NCI-H2196 (cell line): ENCODE results near the gene PIP5KL1.
A peak's percentile ranks its signal among the peaks of the same experiment; 100 is the strongest.

Source experiments
- DNase-seq: peaks from one replicate; lab custom pipeline; 2025; ENCODE audit not compliant: unreplicated experiment; lab: John Stamatoyannopoulos, UW

The PIP5KL1 gene

GRCh38 chr9:127930231-127931091, at the start of gene PIP5KL1:
Gene PIP5KL1, minus strand, starts transcription at chr9:127930777. Its CDS starts 25 bp downstream, at chr9:127930752.
- DNase-seq: peak; percentile 92

DNA sequence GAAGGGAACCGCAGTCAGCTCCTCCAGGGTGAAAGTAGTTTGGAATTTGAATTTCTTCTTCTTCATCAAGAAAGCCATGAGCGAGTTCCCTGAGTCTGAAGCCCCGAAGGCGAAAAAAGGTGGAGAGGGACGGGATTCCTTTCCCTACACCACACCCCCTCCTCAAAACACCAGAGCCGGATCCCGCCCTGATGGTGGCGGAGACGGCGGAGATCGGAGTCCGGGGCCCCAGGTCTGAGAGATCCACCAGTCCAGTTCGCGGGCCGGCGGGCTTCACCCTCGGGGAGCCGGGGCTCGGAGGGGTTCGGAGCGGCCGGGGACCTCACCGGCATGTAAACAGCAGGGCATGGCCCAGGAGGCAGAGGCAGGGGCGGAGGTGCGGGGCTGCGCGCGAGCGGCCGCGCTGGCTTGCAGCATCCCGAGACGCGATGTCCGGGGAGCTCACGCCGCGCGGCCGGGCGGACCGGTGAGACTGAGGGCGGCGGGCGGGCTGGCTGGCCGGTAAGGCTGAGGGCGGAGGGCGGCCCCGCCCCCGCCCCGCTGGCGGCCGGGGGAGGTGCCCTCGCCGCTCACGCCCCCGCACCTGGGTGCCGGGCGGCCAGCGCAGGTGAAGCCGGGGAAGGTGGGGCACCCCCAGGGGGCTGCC, 49.6 kb upstream of the PIP5KL1 start:
- peak; percentile 46 for DNase-seq

DNA sequence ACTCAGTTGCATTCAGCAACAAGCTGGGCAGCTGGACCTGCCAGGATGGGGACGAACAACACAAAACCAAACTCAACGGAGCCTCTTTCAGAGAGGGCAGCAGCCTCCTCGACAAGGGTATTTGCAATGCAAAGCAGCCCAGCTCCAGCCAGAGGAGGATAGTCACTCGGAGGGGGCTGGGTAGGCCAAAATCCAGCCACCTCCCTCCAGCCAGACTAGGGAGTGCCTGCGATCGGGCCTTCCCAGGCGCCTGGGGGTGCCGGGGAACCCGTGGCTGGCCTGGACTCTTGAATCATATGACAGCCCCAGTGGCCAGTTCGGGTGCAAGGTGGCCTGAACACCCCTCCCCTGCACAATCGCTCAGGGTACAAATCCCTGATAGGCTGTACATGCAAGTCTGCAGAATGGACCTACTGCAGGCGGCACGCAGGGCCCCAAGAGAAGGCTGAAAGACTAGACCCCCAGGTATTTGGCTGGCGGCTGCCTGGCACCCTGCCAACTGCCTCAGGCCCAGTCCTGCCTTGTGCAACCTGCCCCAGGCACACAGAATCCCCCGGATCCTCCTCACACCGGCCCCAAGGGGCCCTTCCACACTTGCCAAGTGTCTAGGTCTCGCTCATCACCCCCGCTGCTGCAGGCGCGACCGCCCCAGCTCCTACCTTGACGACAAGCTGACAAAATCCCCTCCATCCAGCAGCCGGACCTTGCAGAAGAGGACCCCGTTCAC, 48.9 kb upstream of the PIP5KL1 start:
- DNase-seq: peak; percentile 48

- DNase-seq: no peak
Measured at GRCh38 chr9:127979015-127979332, 48.4 kb upstream of the PIP5KL1 start.

DNA sequence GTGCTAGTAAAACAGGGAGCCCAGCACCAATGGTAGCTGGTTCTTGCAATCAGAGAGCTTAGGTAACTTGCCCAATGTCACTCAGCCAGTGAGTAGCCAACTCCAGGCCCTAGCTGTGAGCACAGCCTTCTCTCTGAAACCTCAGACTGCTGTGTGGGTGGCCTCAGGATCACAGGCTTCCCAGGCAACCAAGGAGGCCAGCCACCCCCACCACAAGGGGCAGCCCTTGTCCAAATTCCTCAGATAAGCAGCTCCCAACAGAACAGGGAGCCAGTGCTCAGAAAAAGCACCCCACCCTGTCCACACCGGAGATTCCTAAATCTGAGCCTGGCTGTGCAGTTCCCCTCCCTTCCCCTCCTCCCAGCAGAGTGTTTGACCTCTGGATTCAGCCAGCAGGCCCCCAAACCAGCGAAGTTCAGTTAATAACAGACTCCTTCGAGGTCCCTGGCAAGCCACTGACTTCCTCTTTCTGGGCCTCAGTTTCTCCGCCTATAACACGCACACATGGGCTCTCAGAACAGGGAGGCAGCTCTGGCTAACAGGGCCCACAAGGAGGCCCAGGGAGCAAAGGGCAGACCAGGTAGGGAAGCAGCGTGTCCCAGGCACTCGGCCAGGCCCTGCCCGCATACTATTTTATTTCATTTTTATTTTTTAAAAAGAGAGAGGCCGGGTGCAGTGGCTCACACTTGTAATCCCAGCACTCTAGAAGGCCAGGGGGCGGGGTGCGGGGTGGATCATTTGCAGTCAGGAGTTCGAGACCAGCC, 47.5 kb upstream of the PIP5KL1 start:
- DNase-seq: no peak

DNA sequence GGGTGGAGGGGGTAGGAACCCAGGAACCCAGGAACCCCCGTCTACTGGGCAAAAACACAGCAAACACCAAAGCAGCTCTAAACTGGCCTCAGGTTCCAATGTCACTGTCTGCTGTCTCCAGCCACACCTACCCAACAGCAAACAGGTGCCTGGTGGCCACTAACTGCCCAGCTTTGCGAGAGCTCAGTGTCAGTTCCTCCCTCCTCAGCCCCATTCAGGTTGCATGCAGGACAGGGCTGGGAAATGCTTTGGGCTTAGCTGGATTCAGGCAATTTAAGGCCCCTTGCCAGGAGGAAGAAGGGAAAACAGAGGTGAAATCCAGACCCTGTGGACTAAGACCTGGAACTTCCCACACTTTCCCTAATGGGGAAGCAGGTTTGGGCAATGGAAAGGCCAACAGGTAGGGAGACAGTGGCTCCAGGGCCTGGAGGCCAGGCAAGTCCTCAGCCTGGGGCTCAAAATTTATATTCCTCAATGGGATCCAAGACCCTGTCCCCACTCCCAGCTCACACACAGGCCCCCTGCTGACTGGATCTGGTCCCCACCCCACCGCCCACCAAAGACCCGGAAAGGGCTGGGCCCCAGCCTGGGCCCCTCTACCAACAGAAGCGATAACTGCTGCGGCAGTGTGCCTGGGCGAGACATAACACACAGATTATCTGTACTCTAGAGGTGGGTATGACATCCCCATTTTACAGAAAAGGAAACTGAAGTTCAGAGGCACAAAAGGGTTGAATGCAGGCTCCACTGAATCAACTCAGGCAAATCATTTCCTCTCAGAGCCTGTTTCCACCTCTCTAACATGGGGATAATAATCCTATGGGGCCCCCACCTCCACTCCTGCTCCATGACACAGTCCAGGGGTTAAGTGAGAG, 46.7 kb upstream of the PIP5KL1 start:
- peak; percentile 37 for DNase-seq

- DNase-seq: peak; percentile 87
Measured at GRCh38 chr9:127976498-127976897, 45.9 kb upstream of the PIP5KL1 start.

DNA sequence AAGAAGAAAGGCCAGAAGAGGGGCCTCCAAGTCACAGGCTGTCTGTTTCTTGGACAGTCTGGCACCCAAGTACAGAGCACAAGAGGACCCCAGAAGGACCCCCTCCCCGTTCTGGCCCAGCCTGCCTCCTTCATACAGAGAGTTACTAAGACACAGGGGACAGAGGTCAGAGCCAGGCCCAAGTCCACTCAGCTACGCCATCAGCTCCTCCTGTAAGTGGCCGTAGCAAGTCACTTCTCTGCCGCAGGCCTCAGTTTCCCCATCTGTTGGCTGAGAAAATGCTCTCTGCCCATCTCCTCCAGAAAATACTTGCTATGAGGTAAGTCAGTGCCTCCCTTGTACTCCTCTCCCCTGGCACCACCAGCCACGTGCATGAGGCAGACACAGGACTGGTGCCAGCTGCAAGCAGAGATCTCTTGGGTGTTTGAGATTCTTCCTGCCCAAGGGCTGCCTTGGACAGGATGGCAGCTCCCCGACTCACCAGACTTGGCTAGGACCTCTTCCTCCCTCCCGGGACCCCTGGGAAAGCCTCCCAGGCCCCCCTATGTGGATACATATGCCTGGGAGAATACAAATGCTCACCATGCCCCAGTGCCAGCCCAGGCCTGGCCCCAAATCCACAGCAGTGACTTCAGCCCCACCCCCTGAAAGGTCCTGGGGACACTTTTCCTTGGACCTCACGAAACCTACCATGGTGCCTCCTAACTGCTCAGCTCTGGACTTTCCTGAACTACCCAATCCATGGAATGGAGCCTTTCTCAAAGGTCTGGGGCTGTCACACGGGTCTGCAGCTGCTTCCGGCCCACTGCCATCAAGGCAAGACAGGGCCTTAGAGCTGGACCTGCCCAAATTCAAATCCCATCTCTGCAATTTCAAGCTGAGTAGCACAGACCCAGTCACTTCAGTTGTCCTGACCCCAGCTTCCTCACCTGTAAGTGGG, 45.1 kb upstream of the PIP5KL1 start:
- no peak for DNase-seq

DNA sequence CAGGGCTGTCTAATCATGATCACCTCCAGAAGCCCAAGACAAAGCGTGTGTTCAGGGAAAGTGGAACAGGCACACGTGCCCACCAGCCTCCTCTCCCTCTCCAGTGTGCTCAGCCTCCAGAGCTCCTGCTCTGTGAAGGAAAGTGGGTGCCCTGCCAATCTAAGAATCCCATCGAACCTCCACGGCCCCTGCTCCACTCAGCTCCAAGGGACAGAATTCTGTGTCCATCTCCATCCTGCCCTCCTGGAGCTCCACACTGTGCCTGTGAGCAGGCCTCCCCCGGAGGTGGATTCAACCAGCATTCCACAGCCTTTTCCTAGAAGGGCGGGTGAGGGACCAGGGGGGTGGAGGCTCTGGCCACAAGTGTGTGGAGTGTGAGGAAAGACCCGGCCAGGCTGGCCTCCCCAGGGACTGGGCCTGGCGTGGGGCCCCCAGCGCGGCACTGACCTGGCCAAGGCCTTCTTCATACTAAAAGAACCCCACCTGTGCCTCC, 44.2 kb upstream of the PIP5KL1 start:
- DNase-seq: no peak

- peak; percentile 50 for DNase-seq
Measured at GRCh38 chr9:127974001-127974768, 43.6 kb upstream of the PIP5KL1 start.

GRCh38 chr9:127973169-127974000, 42.8 kb upstream of the PIP5KL1 start:
- DNase-seq: peak; percentile 70

DNA sequence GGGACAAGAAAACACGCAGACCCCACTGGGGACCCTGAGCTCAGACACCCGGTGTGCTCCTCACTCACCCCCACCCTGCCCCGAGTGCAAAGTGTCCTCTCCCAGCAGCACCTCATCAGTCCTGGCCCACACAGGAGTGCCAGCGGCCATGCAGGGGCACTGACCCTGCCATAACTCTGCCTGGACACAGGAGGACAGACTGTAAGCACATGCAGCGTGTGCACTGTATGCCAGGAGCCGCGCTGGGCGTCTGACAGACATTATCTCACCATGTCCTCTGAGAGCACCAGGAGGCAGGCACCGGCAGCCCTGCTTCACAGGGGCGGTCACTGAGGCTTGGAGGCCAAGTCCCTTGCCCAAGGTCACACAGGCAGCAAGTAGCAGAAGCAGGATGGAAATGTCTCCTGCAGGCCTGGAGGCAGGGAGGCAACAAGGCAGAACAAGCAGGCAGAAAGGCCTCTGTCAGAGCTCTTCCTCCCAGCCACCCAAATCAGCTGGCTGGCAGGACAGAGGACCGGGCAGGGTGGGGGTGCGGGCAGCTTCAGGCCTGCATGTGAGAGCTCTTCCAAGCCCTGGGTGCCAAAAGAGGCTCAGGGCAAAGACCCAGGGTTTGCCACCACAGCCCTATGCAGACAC, 41.8 kb upstream of the PIP5KL1 start:
- no peak for DNase-seq

DNA sequence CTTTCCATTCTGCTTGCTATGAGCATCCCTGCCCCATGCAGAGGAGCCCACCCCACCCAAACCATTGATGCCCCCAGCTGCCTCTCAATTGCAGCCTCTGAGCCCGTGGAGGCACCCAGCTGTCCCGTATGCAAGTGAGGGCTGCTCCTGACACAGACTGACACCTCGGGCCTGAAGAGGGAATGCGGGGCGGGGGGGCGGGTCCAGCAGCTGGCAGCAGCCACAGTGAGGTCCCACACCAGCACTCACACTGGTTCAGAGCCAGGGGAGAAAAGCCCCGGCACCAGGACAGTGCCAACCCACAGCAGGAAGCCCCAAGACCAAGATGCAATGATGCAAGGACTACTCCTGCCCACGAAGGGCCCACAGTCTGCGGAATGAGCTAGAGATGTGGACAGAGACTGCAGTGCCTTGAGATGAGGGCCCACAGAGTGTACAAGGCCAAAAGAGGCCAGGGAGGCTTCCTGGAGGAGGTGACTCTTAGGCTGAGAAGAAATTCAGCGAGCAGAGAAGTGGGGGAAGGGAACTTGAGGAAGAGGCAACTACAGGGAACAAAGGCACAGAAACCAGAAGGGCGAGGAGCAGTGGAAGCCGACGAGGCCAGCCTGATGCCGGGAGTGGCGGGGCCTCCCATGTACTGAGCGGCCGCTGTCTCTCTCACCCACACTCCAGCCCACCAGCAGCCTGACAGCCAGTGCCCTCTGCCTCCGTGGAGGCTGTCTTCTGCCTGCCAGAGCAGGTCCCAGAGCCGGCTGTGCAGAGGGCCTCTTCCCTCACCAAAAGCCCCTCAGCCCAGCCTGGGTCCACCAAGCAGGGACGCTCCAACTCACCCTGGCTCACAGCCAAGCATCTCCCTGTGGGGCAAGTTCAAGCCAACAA, 41.0 kb upstream of the PIP5KL1 start:
- no peak for DNase-seq

GRCh38 chr9:127970401-127971313, 40.1 kb upstream of the PIP5KL1 start:
- DNase-seq: peak; percentile 80
